ENCODE results near the gene IVD.

The IVD gene

GRCh38 chr15:40405501-40406381, at the start of gene IVD:
Gene IVD, plus strand, starts transcription at chr15:40405795. Its CDS starts 33 bp downstream, at chr15:40405828.
- DNase-seq (ENCODE audit: low spot score) = peak; percentile 97

- no peak for DNase-seq (ENCODE audit: low spot score)
These were observed 49.5 kb upstream of the IVD start for GRCh38 chr15:40355976-40356585.

GRCh38 chr15:40357246-40357645, 48.3 kb upstream of the IVD start:
- DNase-seq (ENCODE audit: low spot score) = no peak

- DNase-seq (ENCODE audit: low spot score) = peak; percentile 90
These were observed 47.7 kb upstream of the IVD start, which contains the start of gene DISP2 for GRCh38 chr15:40357723-40358470. Gene DISP2, plus strand, starts transcription at chr15:40358219. Its CDS starts 103 bp downstream, at chr15:40358322.

DNA sequence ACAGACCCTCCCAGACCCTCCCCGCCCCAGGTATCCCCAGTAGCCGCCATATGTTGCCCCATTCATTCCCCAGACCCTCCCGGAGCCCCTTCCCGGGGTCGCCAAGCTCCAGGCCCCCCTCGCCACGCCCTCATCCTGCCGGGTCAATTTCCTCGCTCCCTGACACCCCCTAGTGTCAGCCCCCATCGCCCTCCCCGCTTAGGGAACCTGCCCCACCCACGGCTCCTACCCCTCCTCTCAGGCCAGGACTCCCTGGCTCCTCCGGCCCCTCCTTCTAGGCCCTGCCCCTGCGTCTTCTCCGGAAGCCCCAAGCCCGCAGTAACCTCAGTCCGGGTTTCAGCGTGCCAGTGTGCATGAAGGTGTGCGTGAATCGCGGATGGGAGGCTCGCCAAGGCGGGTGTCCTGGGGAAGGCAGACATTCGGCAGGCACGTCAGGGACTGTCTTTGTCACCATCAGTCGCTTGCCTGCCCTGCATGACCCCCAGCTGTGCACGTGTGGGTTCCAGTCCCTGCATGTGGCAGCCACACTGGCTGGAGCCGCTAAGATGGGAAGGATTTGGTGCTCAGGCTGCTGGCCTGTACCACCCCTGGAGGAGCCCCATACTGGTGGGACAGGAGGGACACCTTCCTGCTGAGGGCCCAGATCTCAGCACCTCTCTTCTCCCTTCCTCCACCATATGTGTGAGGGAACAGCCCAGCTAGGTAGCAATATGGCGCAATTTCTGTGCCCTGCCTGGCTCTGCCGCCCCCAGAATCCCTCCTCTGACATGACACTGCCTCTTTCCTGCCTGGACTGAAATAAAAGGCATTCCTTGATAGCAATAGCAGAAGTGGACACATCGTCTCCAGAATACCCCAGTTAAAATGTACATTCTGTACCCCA, 46.9 kb upstream of the IVD start:
- peak; percentile 63 for DNase-seq (ENCODE audit: low spot score)

DNA sequence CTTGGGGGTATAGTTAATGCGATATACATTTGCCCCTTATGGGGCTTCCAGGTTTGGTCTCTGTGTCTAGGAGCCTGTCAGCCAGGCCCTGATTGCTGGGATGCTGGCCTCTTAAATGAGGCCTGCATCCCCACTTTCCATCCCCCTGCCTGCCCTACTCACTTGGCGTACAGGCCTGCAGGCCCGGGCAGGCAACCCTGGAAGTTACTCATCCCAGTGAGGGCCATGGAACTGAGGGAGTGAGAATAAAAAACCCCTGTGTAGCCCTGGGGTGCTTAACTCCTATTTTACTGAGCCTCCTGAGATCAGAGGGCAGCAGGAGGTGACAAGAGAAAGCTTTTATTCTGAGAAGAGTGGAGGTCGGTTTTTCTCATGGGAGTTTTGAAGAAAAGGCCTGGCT, 45.6 kb upstream of the IVD start:
- no peak for DNase-seq (ENCODE audit: low spot score)

DNA sequence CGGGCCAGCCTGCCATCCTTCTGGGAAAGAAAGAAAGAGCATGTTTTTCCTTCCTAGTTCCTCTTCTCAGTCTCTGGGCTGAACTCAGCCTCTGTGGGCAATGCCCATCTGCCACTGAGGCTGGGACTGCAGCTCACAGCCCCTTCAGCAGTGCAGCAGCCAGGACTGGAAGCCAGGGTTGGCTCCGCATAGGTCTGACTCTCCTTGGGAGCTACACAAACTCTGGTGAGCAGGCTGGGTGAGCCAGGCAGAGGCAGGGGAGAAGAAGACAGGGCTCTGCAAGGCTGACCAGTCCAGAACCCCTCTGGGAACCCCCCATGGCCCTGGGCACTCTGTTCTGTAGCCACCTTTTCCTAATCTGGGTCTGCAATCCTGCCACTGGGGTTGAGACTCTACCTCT, 44.0 kb upstream of the IVD start:
- DNase-seq (ENCODE audit: low spot score) = peak; percentile 54

- DNase-seq (ENCODE audit: low spot score) = no peak
These were observed 42.0 kb upstream of the IVD start for GRCh38 chr15:40363611-40364010.

- DNase-seq (ENCODE audit: low spot score) = no peak
These were observed 41.3 kb upstream of the IVD start for GRCh38 chr15:40364251-40364650.

- no peak for DNase-seq (ENCODE audit: low spot score)
These were observed 40.6 kb upstream of the IVD start for GRCh38 chr15:40365016-40365415.

DNA sequence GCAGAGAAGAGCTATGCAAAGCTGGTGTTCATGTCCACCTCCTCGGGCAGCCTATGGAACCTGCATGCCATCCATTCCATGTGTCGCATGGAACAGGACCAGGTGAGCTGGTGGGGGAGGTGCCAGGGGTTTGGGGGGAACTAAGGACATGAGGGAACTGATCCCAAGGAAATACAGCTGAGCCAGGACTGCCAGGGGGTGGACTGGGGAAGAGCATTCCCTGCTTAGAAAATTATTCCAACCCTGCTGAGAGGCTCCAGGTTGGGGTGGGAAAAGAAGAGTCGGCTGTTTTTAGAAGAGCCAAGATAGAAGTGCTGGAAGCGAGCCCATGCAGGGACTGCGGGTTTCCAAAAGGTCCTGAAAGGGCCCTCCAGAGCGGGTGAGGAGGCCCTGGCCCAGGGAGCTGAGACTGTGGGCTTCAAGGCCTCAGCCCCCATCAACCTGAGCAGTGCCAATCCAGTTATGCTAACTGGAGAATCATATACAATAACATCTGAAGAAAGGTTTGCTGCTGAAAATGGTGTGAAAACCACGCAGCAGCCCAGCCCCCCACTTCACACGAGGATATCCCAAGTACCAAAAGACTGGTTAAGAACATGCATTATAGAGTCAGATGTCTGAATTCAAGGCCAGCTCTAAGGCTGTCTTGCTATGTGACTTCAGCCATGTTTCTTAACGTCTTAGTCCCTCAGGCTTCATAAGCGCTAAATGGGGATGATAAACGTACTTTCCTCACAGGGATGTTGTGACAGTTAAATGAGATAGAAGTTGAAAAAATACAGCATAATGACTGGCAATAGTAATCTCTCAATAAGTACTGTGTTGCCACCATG, 39.8 kb upstream of the IVD start:
- no peak for DNase-seq (ENCODE audit: low spot score)

DNA sequence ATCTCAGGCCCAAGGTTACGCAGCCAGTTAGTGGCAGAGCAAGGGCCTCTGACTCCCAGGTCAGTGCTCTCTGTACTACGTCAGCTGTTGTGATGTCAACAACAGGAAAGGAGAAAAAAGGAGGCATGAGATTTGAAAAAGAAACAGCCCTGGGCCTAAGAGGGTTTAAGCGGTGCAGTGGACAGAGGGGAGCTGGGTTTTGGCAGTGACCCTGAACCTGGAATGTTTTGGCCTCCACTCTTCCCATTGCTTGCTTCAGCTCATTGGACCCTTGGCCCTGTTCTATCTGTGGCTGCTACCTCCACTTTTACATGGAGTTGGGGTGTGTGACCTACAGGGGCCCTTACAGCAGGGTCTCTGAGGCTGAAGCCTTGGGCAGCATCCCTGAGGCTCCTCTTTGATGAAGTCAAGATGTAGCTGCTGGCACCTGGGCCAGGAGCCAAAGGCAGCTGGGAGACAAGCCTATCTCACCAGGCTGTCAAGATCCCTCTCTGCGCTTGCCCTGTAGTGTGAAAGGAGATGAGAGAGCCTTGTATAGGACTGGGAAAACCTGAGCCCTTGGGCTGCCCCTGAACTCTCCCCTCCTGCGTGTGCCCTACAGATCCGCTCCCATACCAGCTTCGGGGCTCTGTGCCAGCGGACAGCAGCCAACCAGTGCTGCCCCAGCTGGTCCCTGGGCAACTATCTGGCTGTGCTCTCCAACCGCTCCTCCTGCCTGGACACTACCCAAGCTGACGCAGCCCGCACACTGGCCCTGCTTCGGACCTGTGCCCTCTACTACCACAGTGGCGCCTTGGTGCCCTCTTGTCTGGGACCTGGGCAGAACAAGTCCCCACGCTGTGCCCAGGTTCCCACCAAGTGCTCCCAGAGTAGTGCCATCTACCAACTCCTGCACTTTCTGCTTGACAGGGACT, 38.9 kb upstream of the IVD start:
- peak; percentile 90 for DNase-seq (ENCODE audit: low spot score)

GRCh38 chr15:40367371-40367685, 38.3 kb upstream of the IVD start:
- DNase-seq (ENCODE audit: low spot score) = no peak

- DNase-seq (ENCODE audit: low spot score) = peak; percentile 79
These were observed 37.6 kb upstream of the IVD start for GRCh38 chr15:40367686-40368611.

GRCh38 chr15:40368719-40369473, 36.7 kb upstream of the IVD start:
- no peak for DNase-seq (ENCODE audit: low spot score)

GRCh38 chr15:40369474-40369869, 36.1 kb upstream of the IVD start:
- no peak for DNase-seq (ENCODE audit: low spot score)

DNA sequence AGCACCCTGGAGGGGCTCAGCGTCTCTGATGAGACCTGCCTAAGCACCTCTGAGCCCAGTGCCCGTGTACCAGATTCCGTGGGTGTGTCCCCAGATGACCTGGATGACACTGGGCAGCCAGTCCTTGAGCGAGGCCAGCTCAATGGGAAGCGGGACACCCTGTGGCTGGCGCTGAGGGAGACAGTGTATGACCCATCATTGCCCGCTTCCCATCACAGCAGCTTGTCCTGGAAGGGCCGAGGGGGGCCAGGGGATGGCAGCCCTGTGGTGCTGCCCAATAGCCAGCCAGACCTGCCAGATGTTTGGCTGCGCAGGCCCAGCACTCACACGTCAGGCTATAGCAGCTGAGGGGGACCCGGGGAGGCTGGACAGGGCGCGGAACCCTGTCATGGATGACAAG, 35.6 kb upstream of the IVD start:
- DNase-seq (ENCODE audit: low spot score) = no peak

DNA sequence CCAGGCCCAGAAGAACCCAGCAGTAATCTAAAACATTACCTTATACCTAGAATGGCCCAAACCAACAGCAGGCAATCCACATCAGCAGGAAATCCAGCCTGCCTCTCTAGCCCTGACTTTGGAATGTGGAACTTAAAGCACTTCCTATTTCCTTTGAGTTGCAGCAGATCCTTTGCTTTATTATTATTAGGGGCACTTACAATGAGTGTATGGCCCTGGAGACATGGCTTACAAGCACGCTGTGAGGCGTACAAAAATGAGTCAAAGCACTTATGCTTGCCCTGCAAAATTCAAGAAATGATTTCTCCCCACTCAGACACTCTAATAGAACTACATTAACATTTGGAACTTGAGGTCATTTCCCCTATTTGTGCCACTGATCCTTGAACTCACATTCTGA, 32.6 kb upstream of the IVD start:
- no peak for DNase-seq (ENCODE audit: low spot score)
